ENCODE data around the gene ADD2. TPM values are rescaled to one million over a fixed set of nuclear protein-coding genes. Genes with fewer than 3 reads are reported as not detected.

ADD2 gene
- total RNA-seq, 1 experiment from 2014 or later = 124 TPM

- Histone ChIP-seq H3K9me3 (ENCODE audit: control insufficient read depth, low read depth, low read length) (no peaks in the 10 kb centered on the region), H4K20me1 (ENCODE audit: control insufficient read depth, insufficient read depth, insufficient read length) (no peaks in the 10 kb centered on the region), H4K5ac (ENCODE audit: insufficient read length, low read depth, low read length) (no peak overlapping the region), H2AFZ (ENCODE audit: low read length) (no peak overlapping the region), H2BK5ac (ENCODE audit: insufficient read length, low read length) (no peak overlapping the region), H3K23ac (ENCODE audit: insufficient read length, low read depth, low read length) (no peak overlapping the region), H3K79me2 (ENCODE audit: insufficient read depth, low read length) (no peaks in the 10 kb centered on the region), H3K27me3 (ENCODE audit: insufficient read depth, low read length) (no peaks in the 10 kb centered on the region), H4K91ac (ENCODE audit: insufficient read length, low read depth, low read length) (no peak overlapping the region), H2BK12ac (ENCODE audit: insufficient read length, low read depth, low read length) (no peak overlapping the region), H3T11ph (ENCODE audit: low read length) (no peak overlapping the region), H3K4me2 (ENCODE audit: insufficient read depth, insufficient read length, low read length) (no peak overlapping the region), H2AK5ac (ENCODE audit: insufficient read length, low read length) (no peak overlapping the region), H3K9ac (ENCODE audit: extremely low read depth, insufficient read length, low read length) (no peak overlapping the region), H4K8ac (replicated peaks; ENCODE audit: insufficient read length, low read depth, low read length) (no peak overlapping the region), H3K27ac (ENCODE audit: insufficient read length, low read depth, low read length) (no peak overlapping the region), H3K14ac (ENCODE audit: insufficient read depth, low read length) (no peak overlapping the region), H2BK15ac (ENCODE audit: low read depth, low read length) (no peak overlapping the region), H3K23me2 (ENCODE audit: insufficient read length, low read depth, low read length, poor library complexity, severe bottlenecking) (no peaks in the 10 kb centered on the region), H2BK120ac (ENCODE audit: low read depth, low read length, poor library complexity, severe bottlenecking) (no peak overlapping the region), H3K4me1 (ENCODE audit: insufficient read depth, low read length) (no peaks in the 10 kb centered on the region), H2BK20ac (ENCODE audit: low read depth, low read length, poor library complexity, severe bottlenecking) (no peak overlapping the region), H3K18ac (ENCODE audit: insufficient read length, low read depth, low read length) (no peak overlapping the region), H3K4ac (ENCODE audit: low read depth, low read length) (no peak overlapping the region), H3K79me1 (ENCODE audit: insufficient read depth, low read depth, low read length, poor library complexity, severe bottlenecking) (no peaks in the 10 kb centered on the region), H3K56ac (ENCODE audit: insufficient read length, low read depth, low read length) (no peak overlapping the region)
- Mint-ChIP-seq H3K4me3 (no peak overlapping the region), H3K36me3 (ENCODE audit: insufficient read depth in 1 of 3, low read depth in 3 of 3) (peaks cover 62 to 87% (median 70%) of the 10 kb centered on the region in 3 experiments), H3K9me3 (no peaks in the 10 kb centered on the region), H3K27me3 (ENCODE audit: low read depth) (no peaks in the 10 kb centered on the region), H3K4me1 (peaks cover 0 to 5% of the 10 kb centered on the region in 2 experiments; a peak in 2 of 4 replicates), H3K27ac (peak overlapping the region in 1 of 3 experiments; percentile 12; a peak in 2 of 7 replicates)
- TF ChIP-seq CTCF (conservative IDR thresholded peaks at IDR 0.05) = no peak
- whole genome bisulfite sequencing (ENCODE audit: extremely low coverage, insufficient read length, low lambda C conversion rate) = no CpG with 5 or more reads among the region's 1 CpG
- peak; percentile 3 for DNase-seq
Measured at GRCh38 chr2:70670202-70670601, 97.8 kb downstream of the ADD2 start.

All from H9 (cell line).